Trophoblast cell (in vitro differentiated cells and primary cell): ENCODE results near the gene SCAPER.

Experiments
- DNase-seq, 2 donors: peaks; one replicate each; pipeline ENCODE4 v3.0.0-alpha.2; 2016
- H2AFZ ChIP-seq: 2 replicates; pipeline ENCODE4 v1.6.1; 2013; ENCODE audit warnings: low read length, moderate library complexity, mild to moderate bottlenecking; ENCODE audit not compliant: insufficient read depth, poor library complexity
- H2AK5ac ChIP-seq: 2 replicates; pipeline ENCODE4 v1.6.1; 2013; ENCODE audit warnings: mild to moderate bottlenecking, low read length
- H2BK120ac ChIP-seq: 2 replicates; pipeline ENCODE4 v1.6.1; 2013; ENCODE audit warnings: low read length, mild to moderate bottlenecking, moderate library complexity; ENCODE audit not compliant: insufficient read depth, poor library complexity
- H2BK12ac ChIP-seq: 2 replicates; pipeline ENCODE4 v1.6.1; 2013; ENCODE audit warnings: mild to moderate bottlenecking, low read length, moderate library complexity
- H2BK5ac ChIP-seq: 2 replicates; pipeline ENCODE4 v1.6.1; 2013; ENCODE audit warnings: low read length, low read depth, moderate library complexity, mild to moderate bottlenecking; ENCODE audit not compliant: poor library complexity
- H3K14ac ChIP-seq: 2 replicates; pipeline ENCODE4 v1.6.1; 2013; ENCODE audit warnings: mild to moderate bottlenecking, low read length
- H3K18ac ChIP-seq: 2 replicates; pipeline ENCODE4 v1.6.1; 2013; ENCODE audit warnings: mild to moderate bottlenecking, low read length
- H3K23ac ChIP-seq: 2 replicates; pipeline ENCODE4 v1.6.1; 2013; ENCODE audit warnings: low read length
- H3K27ac ChIP-seq: 2 replicates; pipeline ENCODE4 v1.5.1; 2013; ENCODE audit warnings: low read depth, mild to moderate bottlenecking, inconsistent platforms, low read length, moderate library complexity
- H3K27me3 ChIP-seq: 2 replicates; pipeline ENCODE4 v1.6.1; 2013; ENCODE audit warnings: inconsistent platforms, mild to moderate bottlenecking, low read length, moderate library complexity; ENCODE audit not compliant: insufficient read depth
- H3K36me3 ChIP-seq, 2 experiments: 1 replicate in 1 of 2; 2 replicates in 1 of 2; pipeline ENCODE4 v1.6.1; 2013; ENCODE audit warnings: low read length in 2 of 2, mild to moderate bottlenecking in 2 of 2, moderate library complexity in 1 of 2; ENCODE audit not compliant: insufficient read depth in 2 of 2, control insufficient read depth in 1 of 2
- H3K4ac ChIP-seq: 2 replicates; pipeline ENCODE4 v1.6.1; 2013; ENCODE audit warnings: low read depth, mild to moderate bottlenecking, low read length, moderate library complexity
- H3K4me1 ChIP-seq, 2 experiments: 1 replicate in 1 of 2; 2 replicates in 1 of 2; pipeline ENCODE4 v1.6.1; 2013; ENCODE audit warnings: low read length in 2 of 2, mild to moderate bottlenecking in 2 of 2, moderate library complexity in 1 of 2; ENCODE audit not compliant: insufficient read depth in 2 of 2, control insufficient read depth in 1 of 2
- H3K4me2 ChIP-seq: 2 replicates; pipeline ENCODE4 v1.6.1; 2013; ENCODE audit warnings: inconsistent platforms, mild to moderate bottlenecking, low read length, moderate library complexity
- H3K4me3 ChIP-seq: 2 replicates; pipeline ENCODE4 v1.5.1; 2013; ENCODE audit warnings: mild to moderate bottlenecking, low read depth, low read length, inconsistent platforms
- H3K79me1 ChIP-seq: one replicate; pipeline ENCODE4 v1.6.1; 2013; ENCODE audit warnings: low read length
- H3K79me2 ChIP-seq: 2 replicates; pipeline ENCODE4 v1.6.1; 2013; ENCODE audit warnings: low read length, mild to moderate bottlenecking; ENCODE audit not compliant: control insufficient read depth, insufficient read depth, poor library complexity
- H3K9ac ChIP-seq: 2 replicates; pipeline ENCODE4 v1.6.1; 2013; ENCODE audit warnings: mild to moderate bottlenecking, low read length
- H3K9me3 ChIP-seq: 2 replicates; pipeline ENCODE4 v1.6.1; 2013; ENCODE audit warnings: low read depth, mild to moderate bottlenecking, control low read depth, inconsistent platforms, low read length; ENCODE audit not compliant: insufficient read depth
- H4K12ac ChIP-seq: 2 replicates; pipeline ENCODE4 v1.6.1; 2013; ENCODE audit warnings: low read depth, mild to moderate bottlenecking, low read length, moderate library complexity
- H4K8ac ChIP-seq: 2 replicates; pipeline ENCODE4 v1.6.1; 2013; ENCODE audit warnings: low read depth, mild to moderate bottlenecking, low read length, moderate library complexity
- H4K91ac ChIP-seq: one replicate; pipeline ENCODE4 v1.6.1; 2013; ENCODE audit warnings: low read depth, mild to moderate bottlenecking, low read length, moderate library complexity
- WGBS: extraction: QIAGEN DNeasy Blood & Tissue Kit; methylation state at CpG from one replicate; pipeline ENCODE4 v1.1.7; 2013; ENCODE audit warnings: missing lambda C conversion rate; ENCODE audit not compliant: insufficient read length, insufficient coverage; ENCODE audit errors: extremely low coverage; 5-methylcytosine and 5-hydroxymethylcytosine counted together

The SCAPER gene

GRCh38 chr15:76328958-76329357 lies 576.2 kb downstream of the SCAPER start:
- H4K8ac ChIP-seq = no peak overlapping the region
- H2AFZ ChIP-seq = no peak overlapping the region
- no peaks in the 10 kb centered on the region for H3K9me3 ChIP-seq
- H3K4me2 ChIP-seq = no peak overlapping the region
- DNase-seq = no peak
- WGBS = no CpG with 5 or more reads among the region's 4 CpGs
- no peak overlapping the region for H4K12ac ChIP-seq
- H4K91ac ChIP-seq = no peak overlapping the region
- no peak overlapping the region for H2BK120ac ChIP-seq
- H3K23ac ChIP-seq = no peak overlapping the region
- no peak overlapping the region for H3K14ac ChIP-seq
- no peak overlapping the region for H2BK5ac ChIP-seq
- no peak overlapping the region for H3K27ac ChIP-seq
- no peaks in the 10 kb centered on the region for H3K79me1 ChIP-seq
- H3K4me1 ChIP-seq = no peaks in the 10 kb centered on the region
- peaks cover under 1% of the 10 kb centered on the region for H3K27me3 ChIP-seq
- no peak overlapping the region for H2BK12ac ChIP-seq
- no peaks in the 10 kb centered on the region for H3K36me3 ChIP-seq
- H3K79me2 ChIP-seq = no peaks in the 10 kb centered on the region
- no peak overlapping the region for H3K4ac ChIP-seq
- no peak overlapping the region for H3K18ac ChIP-seq
- H3K9ac ChIP-seq = no peak overlapping the region
- H3K4me3 ChIP-seq = no peak overlapping the region
- H2AK5ac ChIP-seq = no peak overlapping the region

- Histone ChIP-seq H4K8ac (no peak overlapping the region), H2BK12ac (no peak overlapping the region), H3K27ac (no peak overlapping the region), H2AFZ (no peak overlapping the region), H3K9me3 (no peaks in the 10 kb centered on the region), H3K79me1 (no peaks in the 10 kb centered on the region), H3K4ac (no peak overlapping the region), H2BK5ac (no peak overlapping the region), H3K4me2 (no peak overlapping the region), H3K23ac (no peak overlapping the region), H3K4me1 (no peaks in the 10 kb centered on the region), H2BK120ac (no peak overlapping the region), H4K91ac (no peak overlapping the region), H3K14ac (no peak overlapping the region), H2AK5ac (no peak overlapping the region), H3K36me3 (no peaks in the 10 kb centered on the region), H3K9ac (no peak overlapping the region), H3K27me3 (no peaks in the 10 kb centered on the region), H4K12ac (no peak overlapping the region), H3K4me3 (no peak overlapping the region), H3K18ac (no peak overlapping the region), H3K79me2 (no peaks in the 10 kb centered on the region)
- no peak for DNase-seq
- WGBS = no CpG with 5 or more reads among the region's 8 CpGs
Measured at GRCh38 chr15:76328106-76328696, 576.9 kb downstream of the SCAPER start.

- H3K27me3 ChIP-seq = no peaks in the 10 kb centered on the region
- no peak overlapping the region for H2BK12ac ChIP-seq
- H3K27ac ChIP-seq = no peak overlapping the region
- H3K79me1 ChIP-seq = no peaks in the 10 kb centered on the region
- H4K8ac ChIP-seq = no peak overlapping the region
- no peak overlapping the region for H4K91ac ChIP-seq
- no peaks in the 10 kb centered on the region for H3K4me1 ChIP-seq
- no peak for DNase-seq
- H3K9me3 ChIP-seq = no peaks in the 10 kb centered on the region
- no peaks in the 10 kb centered on the region for H3K36me3 ChIP-seq
- H3K4ac ChIP-seq = no peak overlapping the region
- H2AFZ ChIP-seq = no peak overlapping the region
- no peak overlapping the region for H2BK5ac ChIP-seq
- H3K14ac ChIP-seq = no peak overlapping the region
- no CpG with 5 or more reads among the region's 8 CpGs for WGBS
- H3K9ac ChIP-seq = no peak overlapping the region
- H3K18ac ChIP-seq = no peak overlapping the region
- H2BK120ac ChIP-seq = no peak overlapping the region
- no peak overlapping the region for H4K12ac ChIP-seq
- no peak overlapping the region for H2AK5ac ChIP-seq
- H3K23ac ChIP-seq = no peak overlapping the region
- no peak overlapping the region for H3K4me3 ChIP-seq
- H3K4me2 ChIP-seq = no peak overlapping the region
- no peaks in the 10 kb centered on the region for H3K79me2 ChIP-seq
Measured at GRCh38 chr15:76327191-76328105, 577.7 kb downstream of the SCAPER start.

- Histone ChIP-seq H3K4ac (no peak overlapping the region), H4K8ac (no peak overlapping the region), H2BK120ac (no peak overlapping the region), H3K14ac (no peak overlapping the region), H2AK5ac (no peak overlapping the region), H3K79me2 (no peaks in the 10 kb centered on the region), H2BK12ac (no peak overlapping the region), H3K23ac (no peak overlapping the region), H3K27ac (no peak overlapping the region), H3K4me2 (no peak overlapping the region), H3K9ac (no peak overlapping the region), H3K79me1 (no peaks in the 10 kb centered on the region), H3K9me3 (no peaks in the 10 kb centered on the region), H3K36me3 (no peaks in the 10 kb centered on the region), H4K91ac (no peak overlapping the region), H2BK5ac (no peak overlapping the region), H4K12ac (no peak overlapping the region), H2AFZ (no peak overlapping the region), H3K27me3 (no peaks in the 10 kb centered on the region), H3K4me3 (no peak overlapping the region), H3K4me1 (no peaks in the 10 kb centered on the region), H3K18ac (no peak overlapping the region)
- no peak for DNase-seq
- WGBS = no CpG with 5 or more reads among the region's 2 CpGs
Measured at GRCh38 chr15:76325704-76326103, 579.4 kb downstream of the SCAPER start.
